Astrocyte of the cerebellum (primary cell): Measurements from ENCODE around the gene CGNL1.
A peak's percentile ranks its signal among the peaks of the same experiment; 100 is the strongest.

ENCODE experiments used
- DNase-seq: peaks from one replicate; pipeline ENCODE4 v3.0.0-alpha.2; 2011; ENCODE audit warnings: low read depth
- H3K4me3 ChIP-seq: 2 replicates; pipeline ENCODE4 v1.5.1; 2011; ENCODE audit warnings: mild to moderate bottlenecking, low read depth, low read length, moderate library complexity
- CTCF ChIP-seq: IDR thresholded peaks from 2 replicates; pipeline ENCODE4 v1.5.1; 2012; ENCODE audit warnings: low read length, low read depth, moderate library complexity, mild to moderate bottlenecking; ENCODE audit errors: missing control alignments
- in situ Hi-C: cut with HindIII; loops from 2 replicates; pipeline ENCODE4 v1.10.0; 2017; ENCODE audit warnings: low sequenced_read_pairs

The CGNL1 gene

GRCh38 chr15:57446393-57446792, 70.1 kb downstream of the CGNL1 start:
- H3K4me3 ChIP-seq = no peak overlapping the region
- in situ Hi-C loops = no loop called here
- no peak for TF ChIP-seq CTCF
- no peak for DNase-seq

- no peak for TF ChIP-seq CTCF
- no peak for DNase-seq
- no peak overlapping the region for H3K4me3 ChIP-seq
- in situ Hi-C loops = no loop called here
Observed at GRCh38 chr15:57451555-57451954, 75.2 kb downstream of the CGNL1 start.

- in situ Hi-C loops = no loop called here
- no peak overlapping the region for H3K4me3 ChIP-seq
- DNase-seq = no peak
- TF ChIP-seq CTCF = no peak
Observed at GRCh38 chr15:57452090-57452754, 75.9 kb downstream of the CGNL1 start.

GRCh38 chr15:57455929-57456328, 79.6 kb downstream of the CGNL1 start:
- no peak for DNase-seq
- in situ Hi-C loops = no loop called here
- no peak for TF ChIP-seq CTCF
- H3K4me3 ChIP-seq = no peak overlapping the region

GRCh38 chr15:57456559-57456958, 80.3 kb downstream of the CGNL1 start:
- no peak overlapping the region for H3K4me3 ChIP-seq
- DNase-seq = no peak
- TF ChIP-seq CTCF = no peak
- in situ Hi-C loops = no loop called here

GRCh38 chr15:57457726-57458125, 81.4 kb downstream of the CGNL1 start:
- no peak overlapping the region for H3K4me3 ChIP-seq
- no peak for TF ChIP-seq CTCF
- peak; percentile 53 for DNase-seq
- in situ Hi-C loops = no loop called here
